ENCODE data around the gene KCTD16.

KCTD16 gene

DNA sequence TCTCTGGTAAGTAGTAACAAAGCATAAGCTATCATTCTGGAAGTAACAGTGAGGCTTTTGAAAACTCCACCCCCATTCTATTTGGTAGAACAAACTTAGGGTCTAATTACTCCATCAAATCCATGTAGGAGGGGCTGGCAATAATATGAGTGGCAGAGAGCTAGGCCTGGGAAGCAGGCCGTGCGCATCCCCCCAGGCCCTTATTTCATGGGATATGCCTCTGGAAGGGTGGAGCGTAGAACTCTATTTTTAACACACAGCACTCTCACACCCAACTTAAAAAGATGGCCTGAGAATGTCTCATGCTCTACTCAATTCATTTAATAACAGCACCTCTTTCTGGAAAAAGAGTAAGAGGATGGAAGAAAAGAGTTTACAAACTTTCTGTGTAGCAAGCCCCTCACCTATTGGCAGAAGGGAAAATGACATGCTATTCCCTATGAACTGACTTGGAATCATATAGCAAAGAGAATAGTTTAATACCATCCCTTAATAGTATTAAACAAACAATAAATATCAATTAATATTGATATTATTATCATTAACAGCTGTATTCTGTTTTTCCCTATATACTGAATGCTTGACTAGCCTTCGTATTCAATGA lies 233.2 kb downstream of the KCTD16 start:
- DNase-seq (ENCODE audit: low read depth), result no peak

DNA sequence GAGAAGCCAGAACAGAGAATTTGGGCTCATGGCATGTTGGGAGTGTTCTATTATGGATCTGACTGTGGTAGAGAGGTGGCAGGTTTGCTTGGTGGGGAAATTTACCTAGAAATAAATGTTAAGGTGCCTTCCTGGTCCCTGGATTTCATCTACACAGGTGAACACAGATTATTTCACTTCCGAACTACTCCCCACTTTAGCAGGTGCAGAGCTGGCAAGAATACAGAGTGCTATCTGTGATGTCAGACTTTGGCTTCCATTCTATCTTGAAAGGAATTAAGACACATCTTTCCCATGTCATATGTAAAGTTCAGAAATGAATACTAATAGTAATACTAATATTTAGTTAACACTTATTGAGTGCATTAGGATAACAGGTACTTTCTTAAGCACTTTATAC lies 234.0 kb downstream of the KCTD16 start:
- no peak for DNase-seq (ENCODE audit: low read depth)

DNA sequence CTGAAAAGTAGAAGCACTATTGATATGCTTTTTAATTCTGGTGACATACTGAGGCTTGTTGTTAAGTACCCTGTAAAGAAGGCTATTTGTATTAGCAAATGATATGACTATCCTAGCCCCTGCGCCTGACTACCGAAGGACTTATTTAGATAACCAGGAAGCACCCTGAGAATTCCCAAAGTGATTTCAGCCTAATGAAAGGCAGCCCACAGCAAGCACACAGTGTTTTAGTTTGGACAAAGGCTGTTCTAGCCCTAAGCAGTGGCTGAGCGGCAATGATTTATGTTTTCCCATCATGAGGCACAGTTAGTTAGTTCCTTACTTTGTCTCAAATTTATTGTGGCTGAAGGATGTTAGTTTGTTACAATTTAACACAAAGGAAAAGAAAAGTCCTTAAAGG lies 235.3 kb downstream of the KCTD16 start:
- no peak for DNase-seq (ENCODE audit: low read depth)

DNA sequence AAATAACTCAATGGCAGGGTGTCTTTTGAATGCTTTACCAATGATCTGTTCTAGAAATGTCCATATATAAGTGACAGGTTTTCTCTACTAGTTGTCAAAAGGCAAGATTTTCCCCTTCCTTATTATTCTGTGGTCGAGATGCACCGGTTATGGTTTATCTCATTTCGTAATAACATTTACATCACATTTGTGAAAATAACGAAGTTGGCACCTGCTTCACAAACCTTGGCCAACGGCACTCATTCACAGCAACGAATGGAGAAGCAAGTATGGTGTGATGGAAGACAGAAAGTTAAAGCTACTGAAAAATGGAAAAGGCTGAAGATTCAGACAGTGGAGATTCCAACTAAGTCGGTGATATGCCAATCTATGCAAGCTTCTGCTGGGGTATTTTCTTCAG lies 235.8 kb downstream of the KCTD16 start:
- DNase-seq (ENCODE audit: low read depth), result no peak

DNA sequence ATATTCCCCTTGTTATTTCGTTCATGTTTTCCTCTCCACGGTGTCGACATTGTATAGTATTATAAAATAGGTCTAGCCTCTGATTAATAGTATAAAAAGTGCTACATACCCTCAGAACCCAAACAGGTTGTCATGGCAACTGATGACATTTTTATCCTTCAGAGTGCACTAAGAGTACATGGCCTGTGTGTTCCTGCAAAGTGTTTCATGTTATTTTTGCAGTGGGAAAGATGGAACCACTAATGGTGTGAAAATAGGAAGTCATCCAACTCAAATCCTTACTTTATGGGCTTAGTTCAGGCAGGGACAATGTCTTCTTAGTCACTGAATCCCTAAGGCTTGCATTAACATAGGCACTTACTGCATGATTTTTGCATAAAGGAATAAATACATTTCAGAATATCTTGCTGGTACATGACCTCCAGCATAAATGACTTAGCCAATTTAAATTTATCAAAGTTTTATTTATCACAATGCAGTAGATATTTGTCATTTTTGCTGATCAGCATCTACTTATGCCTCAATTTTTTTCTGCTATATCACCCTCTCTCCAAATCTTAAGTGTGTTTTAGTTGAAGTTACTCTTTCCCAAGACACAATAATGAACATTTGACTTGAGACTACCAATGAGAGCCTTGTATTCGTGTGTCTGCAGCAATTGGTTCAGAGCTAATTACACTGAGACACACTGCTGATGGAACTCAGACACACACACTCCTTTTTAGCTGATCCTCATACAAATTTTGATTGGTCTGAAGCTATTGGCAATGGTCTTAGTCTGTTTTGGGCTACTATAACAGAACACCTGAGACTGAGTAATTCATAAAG lies 243.7 kb downstream of the KCTD16 start:
- DNase-seq (ENCODE audit: low read depth), result no peak

DNA sequence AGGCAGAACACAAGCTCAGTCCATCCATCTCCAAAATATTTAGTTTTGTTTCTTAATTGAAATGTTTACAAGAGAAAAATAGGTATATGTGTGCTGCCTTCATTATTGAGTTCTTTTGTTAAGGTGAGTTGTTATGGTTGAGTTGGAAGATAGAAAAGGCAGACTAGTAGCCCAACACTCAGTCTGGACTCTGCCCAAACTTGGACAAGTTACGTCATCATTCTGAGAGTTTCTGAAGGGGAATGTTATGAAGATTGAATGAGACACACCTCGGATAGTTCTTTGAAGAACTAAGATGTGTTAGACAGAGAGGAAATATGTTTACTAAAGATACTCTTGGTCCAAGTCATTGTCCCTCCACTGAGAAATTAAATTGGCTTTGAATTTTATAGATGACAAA lies 245.5 kb downstream of the KCTD16 start:
- DNase-seq (ENCODE audit: low read depth), result no peak

DNA sequence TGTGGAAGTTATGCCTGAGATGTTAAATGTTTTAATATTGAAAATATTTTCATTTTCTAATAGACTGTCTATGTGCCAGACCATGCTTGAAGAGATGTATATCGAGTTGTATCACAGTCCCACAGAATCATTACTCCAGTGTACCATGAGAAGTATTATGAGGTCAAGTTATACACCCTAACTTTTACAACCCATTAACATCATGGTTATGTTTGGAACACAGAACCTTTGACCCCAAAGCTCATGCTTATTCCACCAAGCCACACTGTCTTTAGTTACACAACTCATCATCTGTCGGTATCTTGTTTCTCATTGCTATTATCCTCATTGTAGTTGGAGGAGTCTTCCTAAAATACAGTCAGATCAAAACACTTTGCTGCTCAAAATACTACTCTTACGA lies 248.0 kb downstream of the KCTD16 start:
- no peak for DNase-seq (ENCODE audit: low read depth)

DNA sequence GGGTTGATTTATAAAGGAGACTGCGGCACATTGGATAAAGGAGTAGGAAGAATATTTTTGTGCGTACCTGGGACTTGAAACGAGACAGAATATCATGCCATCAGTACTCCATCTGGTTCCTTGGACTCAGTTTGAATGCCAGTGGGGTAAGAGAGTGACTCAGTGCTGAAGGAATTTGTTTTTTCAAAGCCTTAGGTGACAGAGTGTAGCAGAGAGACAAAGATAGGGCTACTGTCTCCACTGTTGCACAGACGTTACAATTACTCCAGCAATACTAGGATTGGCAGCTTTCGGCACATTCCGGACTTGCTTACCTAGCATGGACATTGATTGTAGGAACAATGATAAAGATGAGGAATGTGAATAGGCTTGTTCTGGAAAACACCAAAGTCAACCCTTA lies 250.7 kb downstream of the KCTD16 start:
- DNase-seq (ENCODE audit: low read depth), result no peak

DNA sequence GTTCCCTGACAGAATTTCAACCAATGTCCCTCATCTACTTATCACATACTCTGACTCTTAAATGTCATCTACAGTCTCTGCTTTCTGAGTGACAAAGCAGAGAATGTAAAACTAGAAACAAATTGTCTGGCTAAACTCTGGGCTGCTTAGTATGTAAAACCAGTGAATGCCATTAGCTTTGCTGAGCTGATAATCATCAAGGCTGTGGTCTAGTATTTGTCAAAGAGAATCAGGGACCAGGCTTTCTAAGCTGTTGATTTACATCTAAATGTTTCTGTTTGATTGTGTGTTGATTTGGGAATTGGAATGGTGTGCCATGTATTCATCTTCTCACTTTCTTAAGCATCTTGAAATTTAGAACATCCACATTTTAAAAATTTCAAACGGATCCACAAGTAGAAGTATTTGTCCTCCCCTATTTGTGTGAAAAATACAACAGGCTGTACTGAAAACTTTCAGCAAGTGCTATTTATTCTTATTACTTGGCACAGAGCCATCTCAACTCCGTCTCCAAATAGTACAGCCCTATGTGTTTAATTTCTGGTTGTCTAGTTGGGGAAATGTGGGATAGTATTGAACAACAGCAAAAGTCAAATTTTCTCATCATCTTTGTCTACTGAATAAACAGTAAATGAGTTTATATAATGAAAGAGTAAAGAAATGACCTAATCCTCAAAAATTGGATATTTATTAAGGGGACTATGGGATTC lies 251.5 kb downstream of the KCTD16 start:
- DNase-seq (ENCODE audit: low read depth), result no peak

DNA sequence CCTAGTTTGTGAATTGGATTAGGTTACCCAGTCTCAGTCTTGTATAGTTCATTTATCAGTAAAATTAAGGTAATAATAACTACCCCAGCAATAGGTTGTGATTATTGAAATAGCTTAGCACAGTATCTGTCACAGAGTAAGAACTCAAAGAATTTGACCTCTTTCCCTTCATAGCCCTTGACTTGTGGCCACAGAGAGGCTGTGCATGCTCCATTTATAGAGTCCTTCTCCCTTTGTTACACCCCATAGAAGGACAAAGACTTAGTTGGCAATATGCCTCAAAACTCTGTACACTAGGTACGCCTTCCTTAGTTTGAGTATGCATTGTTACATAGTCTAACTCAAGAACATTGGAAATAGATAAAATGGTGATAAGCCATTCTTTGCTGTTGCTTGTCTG lies 257.2 kb downstream of the KCTD16 start:
- DNase-seq (ENCODE audit: low read depth), result no peak

DNA sequence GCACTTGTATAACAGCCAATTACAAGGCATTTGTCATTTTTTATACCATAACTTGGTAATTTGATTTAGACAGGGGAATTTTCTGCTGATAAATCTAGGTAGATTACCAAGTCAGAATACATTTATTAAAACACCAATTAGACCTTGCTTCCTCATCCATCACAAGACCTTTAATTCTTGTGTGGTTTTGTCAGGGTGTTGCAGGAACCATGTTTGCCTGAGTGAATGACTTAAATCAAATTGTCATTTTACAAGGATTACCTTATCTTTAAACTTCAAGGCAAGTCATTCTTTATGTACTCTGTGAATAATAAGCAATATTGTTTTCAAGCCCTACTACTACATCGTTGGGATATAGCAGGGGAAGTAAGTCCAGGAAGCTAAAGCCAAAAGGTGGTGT lies 257.7 kb downstream of the KCTD16 start:
- DNase-seq (ENCODE audit: low read depth), result no peak

DNA sequence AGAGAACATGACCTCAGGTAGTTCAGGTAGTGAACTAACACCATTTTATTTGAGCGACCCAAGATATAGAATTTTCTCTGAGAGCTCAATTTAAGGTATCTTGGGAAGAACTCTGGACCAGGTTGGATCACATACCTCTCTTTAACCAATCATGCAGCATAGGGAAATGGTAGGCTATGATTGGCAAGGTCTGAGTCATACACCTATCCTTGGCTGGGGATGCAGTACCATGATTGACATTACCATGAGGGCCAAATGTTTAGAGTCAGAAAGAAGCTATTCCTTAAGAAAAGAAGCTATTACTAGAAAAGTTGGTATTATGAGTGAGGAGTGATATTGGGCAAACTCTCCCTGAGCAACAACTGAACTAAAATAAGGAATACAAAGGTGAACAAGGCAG lies 258.7 kb downstream of the KCTD16 start:
- DNase-seq (ENCODE audit: low read depth), result no peak

DNA sequence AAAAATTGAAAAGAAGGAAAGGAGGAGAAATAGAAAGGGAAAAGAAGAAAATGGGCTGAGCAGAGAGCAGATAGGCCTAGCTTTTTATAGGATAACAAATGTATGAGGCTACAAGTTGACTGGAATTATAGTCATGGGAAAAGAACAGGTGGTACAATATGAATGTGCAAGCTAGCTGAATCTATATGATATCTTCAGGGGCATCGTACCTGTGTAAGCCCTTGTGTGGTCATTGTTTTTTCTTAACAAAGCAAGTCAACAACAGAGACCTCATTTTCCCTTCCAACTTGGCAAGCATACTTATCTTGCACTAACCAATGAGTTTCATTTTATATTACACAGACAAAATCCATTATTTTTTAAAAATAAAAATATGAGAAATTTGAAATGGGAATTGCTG lies 259.2 kb downstream of the KCTD16 start:
- DNase-seq (ENCODE audit: low read depth), result no peak

DNA sequence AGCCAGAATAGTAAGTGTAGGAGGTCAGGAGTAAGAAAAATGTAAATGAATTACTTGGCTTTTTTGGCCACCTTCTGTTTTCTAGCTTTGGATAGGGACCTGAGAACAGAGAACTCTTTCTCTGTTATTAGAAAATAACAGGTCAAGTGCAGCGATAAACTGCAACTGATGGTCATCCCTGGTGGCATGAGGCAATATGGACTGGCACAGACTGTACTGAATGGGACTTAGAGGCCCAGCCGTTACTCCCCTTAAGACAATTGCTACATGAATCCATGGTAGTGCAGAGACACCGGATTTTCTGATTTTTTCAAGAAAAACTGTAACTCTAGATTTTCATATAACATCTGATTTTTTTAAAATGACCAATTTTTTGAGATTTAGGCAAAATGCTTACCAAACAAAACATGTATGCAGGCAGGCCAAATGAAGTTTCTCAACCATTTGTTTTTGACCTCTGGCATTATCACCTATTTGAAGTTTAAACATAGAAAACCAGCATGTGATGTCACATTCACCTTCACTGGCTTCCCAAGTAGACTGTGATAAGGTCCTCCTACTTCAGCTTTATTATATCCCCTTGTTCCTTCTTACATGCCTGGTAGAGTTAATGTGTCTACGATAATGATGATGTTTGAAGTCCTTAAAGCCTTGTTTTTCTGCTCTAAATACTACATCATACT lies 262.6 kb downstream of the KCTD16 start:
- DNase-seq (ENCODE audit: low read depth), result no peak

DNA sequence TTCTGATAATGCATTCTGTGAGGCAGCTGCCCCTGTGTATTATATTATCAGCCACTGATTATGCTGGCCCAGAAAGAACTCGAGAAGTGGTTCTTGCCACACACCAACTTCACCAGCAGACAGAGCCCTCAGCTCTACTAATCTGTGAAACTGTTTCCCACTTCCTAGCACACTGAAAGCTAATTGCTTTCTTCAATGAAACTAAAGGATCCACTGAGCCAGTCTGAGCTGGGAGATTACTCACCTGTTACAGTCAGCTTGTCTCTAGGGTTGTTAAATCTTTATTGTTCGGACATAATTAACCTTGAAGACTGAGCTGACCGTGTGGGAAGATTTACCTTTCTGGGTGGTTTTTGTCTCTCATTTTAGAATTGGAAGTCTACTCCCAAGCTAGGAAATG lies 263.2 kb downstream of the KCTD16 start:
- DNase-seq (ENCODE audit: low read depth), result no peak

DNA sequence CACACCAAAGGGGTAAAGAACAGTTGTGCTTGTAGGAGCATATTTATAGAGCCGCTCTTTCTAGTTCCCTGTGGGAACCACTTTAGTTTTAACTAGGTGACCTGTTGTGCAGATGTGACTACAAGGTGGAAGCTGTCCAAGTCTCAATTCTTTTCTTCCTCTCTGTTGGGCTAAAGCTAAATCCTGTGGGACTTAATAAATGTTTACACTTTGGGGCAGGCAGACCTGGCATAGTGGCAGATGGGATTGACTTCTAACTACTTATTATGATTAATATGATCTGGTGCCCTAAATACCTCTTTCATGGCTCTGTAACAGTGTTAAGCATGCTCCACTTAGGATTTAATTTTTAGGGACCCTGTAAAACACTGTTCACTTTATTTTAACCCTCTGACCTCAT lies 265.3 kb downstream of the KCTD16 start:
- no peak for DNase-seq (ENCODE audit: low read depth)

DNA sequence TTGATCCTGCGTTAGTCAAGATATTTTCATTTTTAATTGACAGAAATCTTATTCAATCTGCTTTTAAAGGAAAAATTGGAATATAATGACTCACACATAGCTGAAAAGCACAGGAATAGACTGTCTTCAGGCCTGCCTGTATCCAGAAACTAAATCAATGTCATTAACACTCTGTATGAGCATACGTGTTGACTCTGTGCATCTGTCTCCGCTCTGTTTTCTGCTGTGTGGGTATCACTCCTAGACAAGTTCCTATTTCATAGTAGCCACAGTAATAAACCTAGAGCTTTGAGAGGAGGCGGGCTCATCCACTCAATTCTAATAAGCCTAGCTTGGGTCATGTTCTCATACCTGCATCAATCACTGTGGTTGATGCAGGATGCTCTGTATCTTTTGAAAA lies 267.6 kb downstream of the KCTD16 start:
- DNase-seq (ENCODE audit: low read depth), result no peak

DNA sequence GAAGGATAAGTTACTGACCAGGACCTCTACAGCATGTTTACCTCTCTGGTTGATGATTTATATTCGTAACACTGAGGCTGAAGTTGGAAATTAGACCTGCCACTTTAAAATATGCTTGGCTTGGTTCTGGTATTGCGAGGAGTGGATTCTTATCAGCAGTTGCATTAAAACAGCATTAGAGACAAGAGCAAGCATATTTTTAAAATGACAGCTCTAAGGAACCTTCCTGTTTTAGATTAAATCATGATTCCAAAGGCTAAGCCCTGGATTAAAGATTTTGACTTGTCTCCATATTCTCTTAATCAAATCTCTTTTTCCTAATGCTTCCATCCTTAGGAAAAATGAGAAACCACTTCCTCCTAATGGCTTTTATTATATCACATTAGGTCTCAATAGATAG lies 277.8 kb downstream of the KCTD16 start:
- DNase-seq (ENCODE audit: low read depth), result no peak

DNA sequence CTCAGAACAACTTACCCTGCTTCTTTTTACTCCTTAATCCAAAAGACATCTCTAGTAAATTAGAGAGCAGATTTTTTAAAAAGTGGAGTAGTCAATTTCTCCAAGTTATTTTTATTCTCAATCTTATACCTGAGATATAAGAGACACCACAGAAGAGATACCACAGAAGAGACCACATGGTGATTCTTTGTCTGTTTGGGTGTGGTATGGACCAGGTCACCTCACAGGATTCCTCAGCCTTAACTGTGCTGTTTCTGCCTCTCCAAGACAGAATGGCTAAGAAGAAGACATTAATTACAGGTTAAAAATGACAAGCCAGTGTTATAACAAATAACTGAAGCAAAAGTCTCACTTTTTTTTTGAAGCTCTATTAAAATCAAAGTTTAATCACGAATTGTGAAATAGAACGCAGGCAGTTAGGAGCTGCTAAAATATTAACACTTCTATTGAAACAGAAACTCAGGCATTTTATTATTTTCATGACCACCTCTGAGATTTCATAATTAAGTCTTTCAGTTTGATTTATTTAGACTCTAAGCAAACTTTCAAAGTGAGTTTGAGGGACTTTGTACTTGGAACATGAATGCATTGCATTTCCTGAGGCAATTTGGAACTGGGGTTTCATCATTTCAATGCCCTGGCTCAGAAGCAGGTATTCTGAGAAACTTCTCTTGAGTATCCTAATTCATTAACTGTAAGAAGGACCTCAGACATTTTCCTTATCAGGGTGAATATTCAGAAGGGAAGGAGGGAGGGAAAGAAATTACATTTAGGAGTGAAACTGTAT lies 280.7 kb downstream of the KCTD16 start:
- no peak for DNase-seq (ENCODE audit: low read depth)

DNA sequence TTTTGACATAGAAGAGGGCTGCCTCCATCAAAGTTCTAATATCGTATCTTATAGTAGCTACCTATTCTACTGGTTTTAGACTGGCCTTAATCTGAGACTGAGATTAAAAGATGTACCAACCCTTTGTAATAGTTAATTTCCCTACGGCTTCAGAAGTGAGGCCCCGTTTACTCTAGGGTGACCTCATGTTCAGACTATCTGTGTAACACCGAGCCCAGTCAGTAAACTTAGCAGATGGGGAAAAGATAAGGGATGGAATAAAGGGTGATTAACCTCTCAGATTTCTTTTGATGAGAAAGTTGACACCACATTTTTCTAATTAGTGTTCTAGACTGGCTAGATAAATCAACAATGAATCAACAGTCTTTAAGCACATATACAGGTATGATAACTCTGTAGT lies 283.1 kb downstream of the KCTD16 start:
- DNase-seq (ENCODE audit: low read depth), result no peak

DNA sequence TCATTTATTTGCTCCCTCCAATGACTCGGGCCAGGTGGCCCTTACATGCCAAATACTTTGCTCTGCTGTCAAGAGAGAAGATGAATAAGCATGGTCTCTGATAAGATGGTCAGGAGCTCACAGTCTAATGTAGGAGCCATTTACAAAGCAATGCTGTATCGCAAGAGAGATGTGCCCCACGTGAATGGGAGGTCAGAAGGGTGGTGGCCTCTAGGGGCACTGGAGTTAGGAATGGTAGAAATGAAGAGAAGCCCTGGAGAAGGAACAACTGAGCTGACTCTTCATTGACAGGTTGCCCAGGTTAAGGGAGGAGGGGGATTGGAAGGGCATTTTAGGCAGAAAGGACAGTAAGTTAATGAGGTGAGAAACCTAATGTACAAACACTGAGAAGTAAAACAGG lies 286.5 kb downstream of the KCTD16 start:
- no peak for DNase-seq (ENCODE audit: low read depth)

DNA sequence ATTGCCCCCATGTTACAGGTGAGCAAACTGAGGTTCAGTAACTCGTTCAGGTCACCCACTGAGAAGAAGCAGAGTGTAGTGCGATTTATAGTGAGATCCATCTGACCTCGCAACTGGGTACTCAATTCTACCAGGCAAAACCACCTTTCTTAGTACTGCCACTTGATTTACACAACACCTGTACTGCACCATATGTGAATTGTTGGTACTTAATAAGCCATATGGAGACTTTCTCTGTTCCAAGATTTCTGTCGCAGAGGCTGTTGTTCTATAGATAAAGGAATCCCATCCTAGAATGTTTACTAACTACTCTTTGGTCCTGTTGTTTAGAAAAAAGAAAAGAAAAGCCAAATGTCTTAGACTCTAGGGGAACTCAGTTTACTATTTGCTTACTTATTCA lies 287.5 kb downstream of the KCTD16 start:
- no peak for DNase-seq (ENCODE audit: low read depth)

Data from T follicular helper cell (primary cell).